ENCODE results near the gene TRIO.

DNA sequence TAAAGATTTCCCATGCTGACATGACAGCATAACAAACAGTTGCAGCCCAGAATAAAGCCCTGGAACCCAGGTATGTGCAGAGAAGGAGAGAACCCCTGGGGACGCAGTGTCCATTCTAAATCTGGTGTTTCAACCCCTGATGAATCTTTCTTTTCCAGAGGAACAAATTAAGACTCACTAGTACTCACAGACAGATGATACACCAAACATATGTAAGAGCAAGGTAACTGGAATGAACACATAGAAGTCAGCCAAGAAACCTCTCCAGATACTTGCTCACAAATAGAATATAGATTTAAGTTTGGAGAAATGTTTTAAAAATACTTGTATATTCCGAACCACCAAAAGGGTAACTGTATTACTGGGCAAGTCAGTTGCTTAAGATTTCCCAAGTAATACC, 307.6 kb downstream of the TRIO start:
- TF ChIP-seq, protein P1, sequence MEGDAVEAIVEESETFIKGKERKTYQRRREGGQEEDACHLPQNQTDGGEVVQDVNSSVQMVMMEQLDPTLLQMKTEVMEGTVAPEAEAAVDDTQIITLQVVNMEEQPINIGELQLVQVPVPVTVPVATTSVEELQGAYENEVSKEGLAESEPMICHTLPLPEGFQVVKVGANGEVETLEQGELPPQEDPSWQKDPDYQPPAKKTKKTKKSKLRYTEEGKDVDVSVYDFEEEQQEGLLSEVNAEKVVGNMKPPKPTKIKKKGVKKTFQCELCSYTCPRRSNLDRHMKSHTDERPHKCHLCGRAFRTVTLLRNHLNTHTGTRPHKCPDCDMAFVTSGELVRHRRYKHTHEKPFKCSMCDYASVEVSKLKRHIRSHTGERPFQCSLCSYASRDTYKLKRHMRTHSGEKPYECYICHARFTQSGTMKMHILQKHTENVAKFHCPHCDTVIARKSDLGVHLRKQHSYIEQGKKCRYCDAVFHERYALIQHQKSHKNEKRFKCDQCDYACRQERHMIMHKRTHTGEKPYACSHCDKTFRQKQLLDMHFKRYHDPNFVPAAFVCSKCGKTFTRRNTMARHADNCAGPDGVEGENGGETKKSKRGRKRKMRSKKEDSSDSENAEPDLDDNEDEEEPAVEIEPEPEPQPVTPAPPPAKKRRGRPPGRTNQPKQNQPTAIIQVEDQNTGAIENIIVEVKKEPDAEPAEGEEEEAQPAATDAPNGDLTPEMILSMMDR (optimal IDR thresholded peaks at IDR 0.05 in 1 of 3, IDR thresholded peaks at IDR 0.05 in 1 of 3, conservative IDR thresholded peaks at IDR 0.05 in 1 of 3; ENCODE audit: extremely low read depth in 1 of 3, insufficient read depth in 2 of 3, low read length in 3 of 3), result no peak
- TF ChIP-seq EZH2 (IDR thresholded peaks at IDR 0.05; ENCODE audit: low read length), result no peak

Measured in keratinocyte (primary cell).